ENCODE results near the gene NSMF. TPM values are rescaled to one million over a fixed set of nuclear protein-coding genes. Genes with fewer than 3 reads are reported as not detected.

Gene NSMF
- total and polyA plus RNA-seq, 10 of the 15 experiments (the other 5 are each of a cell fraction or from before 2014, with no cell fraction given) = 0.13 to 44.3 (median 13.4) TPM

GRCh38 chr9:137458194-137459151 lies 661 bp downstream of the NSMF start:
- H2AFZ ChIP-seq (ENCODE audit: control insufficient read depth, low read depth, low read length) = peak overlapping the region; percentile 13; the same call in 1 of the 2 replicates
- CTCF ChIA-PET = interaction anchor here (1.0 to 1.3 kb wide), 3 partner anchors 12 to 157 kb away, joined by 3 to 6 read pairs (median 4); partner anchors contain the start of gene NRARP
- ATAC-seq (peak; percentile 3; the same call in 2 of the 3 replicates), DNase-seq (ENCODE audit: low read depth, low spot score) (no peak), FAIRE-seq (no peak)
- H3K79me2 ChIP-seq (ENCODE audit: control insufficient read depth, insufficient read depth, low read length) = peaks cover 9% of the 10 kb centered on the region
- intact Hi-C loops (cut with micrococcal nuclease; ENCODE audit: unreplicated experiment) (no loop called here), in situ Hi-C loops (cut with MboI) (no loop called here)
- H3K4me3 ChIP-seq = peak overlapping the region; percentile 90
- H3K27ac ChIP-seq (ENCODE audit: control insufficient read depth, insufficient read depth) = peak overlapping the region; percentile 54
- no peaks in the 10 kb centered on the region for H3K27me3 ChIP-seq (replicated peaks in 1 of 2; ENCODE audit: control insufficient read depth in 2 of 2, insufficient read depth in 2 of 2, low read length in 1 of 2)
- no peaks in the 10 kb centered on the region for H3K36me3 ChIP-seq (ENCODE audit: control insufficient read depth in 2 of 2, insufficient read depth in 2 of 2, low read length in 1 of 2)
- peak overlapping the region; percentile 98 for H3K4me2 ChIP-seq (ENCODE audit: control insufficient read depth, insufficient read depth)
- no peaks in the 10 kb centered on the region for H4K20me1 ChIP-seq (ENCODE audit: control insufficient read depth, insufficient read depth)
- BruUV-seq (replicated peaks) = no TSS peak
- POLR2A ChIA-PET = interaction anchor here (1.0 kb wide), 1 partner anchor 308 kb away, joined by 5 read pairs; no protein-coding TSS in a partner anchor
- peaks cover 35% of the 10 kb centered on the region for H3K4me1 ChIP-seq (ENCODE audit: control insufficient read depth, insufficient read depth, low read length)
- WGBS (ENCODE audit: insufficient coverage, insufficient replicate concordance, low lambda C conversion rate, missing lambda C conversion rate) = 19% methylated on average over 57 of the region's 88 CpGs
- no peaks in the 10 kb centered on the region for H3K9me3 ChIP-seq (replicated peaks; ENCODE audit: control insufficient read depth, insufficient read depth, low read length)
- SMC1A ChIA-PET (ENCODE audit: uncharacterized antibody, unreplicated experiment) = no interaction called here
- peak overlapping the region; percentile 76 for H3K9ac ChIP-seq (ENCODE audit: control insufficient read depth, insufficient read depth, low read length)
- RAD21 ChIA-PET (ENCODE audit: unreplicated experiment) = no interaction called here
- TF ChIP-seq TBL1XR1 (IDR thresholded peaks at IDR 0.05; ENCODE audit: low read depth, low read length) (no peak), GABPA (IDR thresholded peaks at IDR 0.05; ENCODE audit: low read depth) (no peak), WRNIP1 (IDR thresholded peaks at IDR 0.05; ENCODE audit: borderline replicate concordance, low read depth, low read length) (no peak), ATF7 (IDR thresholded peaks at IDR 0.05; ENCODE audit: low read depth) (no peak), PBX3 (IDR thresholded peaks at IDR 0.05; ENCODE audit: insufficient replicate concordance, low read depth, low read length) (no peak), SP1 (IDR thresholded peaks at IDR 0.05; ENCODE audit: low read depth, low read length) (no peak), SRF (IDR thresholded peaks at IDR 0.05; ENCODE audit: low read depth in 2 of 2, low read length in 2 of 2) (no peak), ZNF622 (IDR thresholded peaks at IDR 0.05) (no peak), EED (IDR thresholded peaks at IDR 0.05; ENCODE audit: low read depth) (no peak), DPF2 (IDR thresholded peaks at IDR 0.05) (0 out of 2 replicates have a peak, but pooled peaks have one; percentile 26), BMI1 (IDR thresholded peaks at IDR 0.05; ENCODE audit: borderline replicate concordance) (0 out of 2 replicates have a peak, but pooled peaks have one; percentile 24), E4F1 (IDR thresholded peaks at IDR 0.05; ENCODE audit: borderline replicate concordance, partially characterized antibody) (no peak), BHLHE40 (IDR thresholded peaks at IDR 0.05; ENCODE audit: borderline replicate concordance in 1 of 2, low read depth in 2 of 2, low read length in 1 of 2) (no peak), RFX5 (IDR thresholded peaks at IDR 0.05; ENCODE audit: low read depth, low read length) (no peak), RCOR1 (conservative IDR thresholded peaks at IDR 0.05; ENCODE audit: low read depth, low read length) (no peak), SMAD1 (IDR thresholded peaks at IDR 0.05; ENCODE audit: low read depth, partially characterized antibody) (no peak), RB1 (IDR thresholded peaks at IDR 0.05; ENCODE audit: borderline replicate concordance) (no peak), HDGF (IDR thresholded peaks at IDR 0.05) (no peak), IRF3 (IDR thresholded peaks at IDR 0.05) (no peak), LARP7 (IDR thresholded peaks at IDR 0.05) (no peak), HDAC2 (IDR thresholded peaks at IDR 0.05) (no peak)
